ENCODE data around the gene ENTREP1. TPM values are rescaled to one million over a fixed set of nuclear protein-coding genes. Genes with fewer than 3 reads are reported as not detected.

ENTREP1 gene
- total RNA-seq, 1 experiment from 2014 or later: not detected

- no peak overlapping the region for H3K4me2 ChIP-seq (ENCODE audit: low read depth, low read length, poor library complexity, severe bottlenecking)
- DNase-seq: peak; percentile 54
- H3K9me2 ChIP-seq (replicated peaks; ENCODE audit: insufficient read depth, low read length): no peaks in the 10 kb centered on the region
- no peak overlapping the region for H3K9ac ChIP-seq (ENCODE audit: low read length)
- no peaks in the 10 kb centered on the region for H3K79me2 ChIP-seq (ENCODE audit: low read length)
- H3K36me3 ChIP-seq (ENCODE audit: insufficient read depth, low read length): no peaks in the 10 kb centered on the region
- no peak overlapping the region for H3K27ac ChIP-seq (ENCODE audit: low read length)
- H3K4me3 ChIP-seq (ENCODE audit: low read length): no peak overlapping the region
- no peaks in the 10 kb centered on the region for H3K4me1 ChIP-seq (ENCODE audit: low read length)
- H4K20me1 ChIP-seq (ENCODE audit: insufficient read depth, low read depth, low read length): no peaks in the 10 kb centered on the region
- no peaks in the 10 kb centered on the region for H3K9me3 ChIP-seq (ENCODE audit: low read length)
- no peak overlapping the region for H2AFZ ChIP-seq (ENCODE audit: low read length)
- H3K27me3 ChIP-seq (ENCODE audit: low read length): no peaks in the 10 kb centered on the region
Measured at GRCh38 chr9:69412741-69413150, 87.7 kb downstream of the ENTREP1 start.

- Histone ChIP-seq H3K79me2 (ENCODE audit: low read length) (no peaks in the 10 kb centered on the region), H3K36me3 (ENCODE audit: insufficient read depth, low read length) (no peaks in the 10 kb centered on the region), H3K27ac (ENCODE audit: low read length) (no peak overlapping the region), H3K4me2 (ENCODE audit: low read depth, low read length, poor library complexity, severe bottlenecking) (no peak overlapping the region), H4K20me1 (ENCODE audit: insufficient read depth, low read depth, low read length) (no peaks in the 10 kb centered on the region), H3K4me1 (ENCODE audit: low read length) (no peaks in the 10 kb centered on the region), H3K9me2 (replicated peaks; ENCODE audit: insufficient read depth, low read length) (no peaks in the 10 kb centered on the region), H3K9me3 (ENCODE audit: low read length) (no peaks in the 10 kb centered on the region), H2AFZ (ENCODE audit: low read length) (no peak overlapping the region), H3K4me3 (ENCODE audit: low read length) (no peak overlapping the region), H3K27me3 (ENCODE audit: low read length) (no peaks in the 10 kb centered on the region), H3K9ac (ENCODE audit: low read length) (no peak overlapping the region)
- no peak for DNase-seq
Measured at GRCh38 chr9:69420611-69421270, 95.7 kb downstream of the ENTREP1 start.

- H2AFZ ChIP-seq (ENCODE audit: low read length): no peak overlapping the region
- DNase-seq: peak; percentile 75
- peaks cover 8% of the 10 kb centered on the region for H3K4me1 ChIP-seq (ENCODE audit: low read length)
- no peaks in the 10 kb centered on the region for H3K27me3 ChIP-seq (ENCODE audit: low read length)
- H3K9me3 ChIP-seq (ENCODE audit: low read length): no peaks in the 10 kb centered on the region
- H3K36me3 ChIP-seq (ENCODE audit: insufficient read depth, low read length): no peaks in the 10 kb centered on the region
- no peak overlapping the region for H3K9ac ChIP-seq (ENCODE audit: low read length)
- H3K9me2 ChIP-seq (replicated peaks; ENCODE audit: insufficient read depth, low read length): no peaks in the 10 kb centered on the region
- H3K4me2 ChIP-seq (ENCODE audit: low read depth, low read length, poor library complexity, severe bottlenecking): no peak overlapping the region
- H3K27ac ChIP-seq (ENCODE audit: low read length): no peak overlapping the region
- no peaks in the 10 kb centered on the region for H4K20me1 ChIP-seq (ENCODE audit: insufficient read depth, low read depth, low read length)
- H3K79me2 ChIP-seq (ENCODE audit: low read length): no peaks in the 10 kb centered on the region
- no peak overlapping the region for H3K4me3 ChIP-seq (ENCODE audit: low read length)
Measured at GRCh38 chr9:69421908-69422801, 97.1 kb downstream of the ENTREP1 start.

GRCh38 chr9:69425136-69425801 lies 100.3 kb downstream of the ENTREP1 start:
- Histone ChIP-seq H3K4me3 (ENCODE audit: low read length) (no peak overlapping the region), H3K9me2 (replicated peaks; ENCODE audit: insufficient read depth, low read length) (no peaks in the 10 kb centered on the region), H3K9me3 (ENCODE audit: low read length) (no peaks in the 10 kb centered on the region), H2AFZ (ENCODE audit: low read length) (no peak overlapping the region), H3K4me2 (ENCODE audit: low read depth, low read length, poor library complexity, severe bottlenecking) (no peak overlapping the region), H3K79me2 (ENCODE audit: low read length) (no peaks in the 10 kb centered on the region), H3K4me1 (ENCODE audit: low read length) (peaks cover 8% of the 10 kb centered on the region), H3K27me3 (ENCODE audit: low read length) (no peaks in the 10 kb centered on the region), H3K27ac (ENCODE audit: low read length) (no peak overlapping the region), H4K20me1 (ENCODE audit: insufficient read depth, low read depth, low read length) (no peaks in the 10 kb centered on the region), H3K9ac (ENCODE audit: low read length) (no peak overlapping the region), H3K36me3 (ENCODE audit: insufficient read depth, low read length) (no peaks in the 10 kb centered on the region)
- DNase-seq: no peak

- Histone ChIP-seq H3K79me2 (ENCODE audit: low read length) (no peaks in the 10 kb centered on the region), H3K4me3 (ENCODE audit: low read length) (no peak overlapping the region), H3K27ac (ENCODE audit: low read length) (no peak overlapping the region), H2AFZ (ENCODE audit: low read length) (no peak overlapping the region), H3K4me2 (ENCODE audit: low read depth, low read length, poor library complexity, severe bottlenecking) (no peak overlapping the region), H3K9me2 (replicated peaks; ENCODE audit: insufficient read depth, low read length) (no peaks in the 10 kb centered on the region), H3K36me3 (ENCODE audit: insufficient read depth, low read length) (no peaks in the 10 kb centered on the region), H3K27me3 (ENCODE audit: low read length) (no peaks in the 10 kb centered on the region), H3K9ac (ENCODE audit: low read length) (no peak overlapping the region), H3K4me1 (ENCODE audit: low read length) (peaks cover 8% of the 10 kb centered on the region), H3K9me3 (ENCODE audit: low read length) (no peaks in the 10 kb centered on the region), H4K20me1 (ENCODE audit: insufficient read depth, low read depth, low read length) (no peaks in the 10 kb centered on the region)
- no peak for DNase-seq
Measured at GRCh38 chr9:69427286-69427685, 102.3 kb downstream of the ENTREP1 start.

GRCh38 chr9:69428017-69428785 lies 103.2 kb downstream of the ENTREP1 start:
- Histone ChIP-seq H3K27ac (ENCODE audit: low read length) (no peak overlapping the region), H3K4me3 (ENCODE audit: low read length) (no peak overlapping the region), H3K27me3 (ENCODE audit: low read length) (no peaks in the 10 kb centered on the region), H3K9me3 (ENCODE audit: low read length) (no peaks in the 10 kb centered on the region), H3K9ac (ENCODE audit: low read length) (no peak overlapping the region), H3K4me2 (ENCODE audit: low read depth, low read length, poor library complexity, severe bottlenecking) (no peak overlapping the region), H2AFZ (ENCODE audit: low read length) (no peak overlapping the region), H3K36me3 (ENCODE audit: insufficient read depth, low read length) (no peaks in the 10 kb centered on the region), H3K79me2 (ENCODE audit: low read length) (no peaks in the 10 kb centered on the region), H4K20me1 (ENCODE audit: insufficient read depth, low read depth, low read length) (no peaks in the 10 kb centered on the region), H3K4me1 (ENCODE audit: low read length) (peaks cover 8% of the 10 kb centered on the region), H3K9me2 (replicated peaks; ENCODE audit: insufficient read depth, low read length) (no peaks in the 10 kb centered on the region)
- no peak for DNase-seq

GRCh38 chr9:69429281-69429680 lies 104.3 kb downstream of the ENTREP1 start:
- Histone ChIP-seq H3K27ac (ENCODE audit: low read length) (no peak overlapping the region), H3K9me3 (ENCODE audit: low read length) (no peaks in the 10 kb centered on the region), H3K4me1 (ENCODE audit: low read length) (peaks cover 8% of the 10 kb centered on the region), H3K36me3 (ENCODE audit: insufficient read depth, low read length) (no peaks in the 10 kb centered on the region), H3K4me3 (ENCODE audit: low read length) (no peak overlapping the region), H3K79me2 (ENCODE audit: low read length) (no peaks in the 10 kb centered on the region), H3K9me2 (replicated peaks; ENCODE audit: insufficient read depth, low read length) (no peaks in the 10 kb centered on the region), H2AFZ (ENCODE audit: low read length) (no peak overlapping the region), H3K4me2 (ENCODE audit: low read depth, low read length, poor library complexity, severe bottlenecking) (no peak overlapping the region), H4K20me1 (ENCODE audit: insufficient read depth, low read depth, low read length) (no peaks in the 10 kb centered on the region), H3K9ac (ENCODE audit: low read length) (no peak overlapping the region), H3K27me3 (ENCODE audit: low read length) (no peaks in the 10 kb centered on the region)
- DNase-seq: no peak

Measured in Karpas-422 (cell line).